Measurements from ENCODE around the gene BCL2.

BCL2 gene

GRCh38 chr18:63179422-63179821 lies 140.1 kb downstream of the BCL2 start:
- no peak for DNase-seq

- no peak for DNase-seq
Observed at GRCh38 chr18:63178971-63179370, 140.6 kb downstream of the BCL2 start.

GRCh38 chr18:63177919-63178821 lies 141.4 kb downstream of the BCL2 start:
- no peak for DNase-seq

DNA sequence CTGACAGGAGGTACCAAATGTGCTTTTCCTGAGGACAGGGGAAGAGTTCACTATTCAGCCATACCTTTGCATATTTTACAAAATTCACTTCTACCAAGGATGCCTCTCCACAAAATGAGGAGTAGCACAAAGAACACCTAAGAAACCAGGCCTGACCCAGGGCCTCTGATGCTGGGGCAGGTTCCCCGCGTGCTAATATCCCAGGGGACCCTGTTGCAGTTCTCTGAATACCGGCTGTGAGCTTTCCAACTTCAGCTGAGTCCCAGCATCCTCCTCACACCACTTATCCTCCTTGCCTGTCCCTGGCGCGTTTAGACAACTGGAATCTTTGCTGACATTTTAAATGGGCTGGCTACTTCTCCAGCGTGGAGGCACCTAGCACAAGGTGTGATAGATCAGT lies 142.3 kb downstream of the BCL2 start:
- no peak for DNase-seq

GRCh38 chr18:63175264-63175663 lies 144.3 kb downstream of the BCL2 start:
- DNase-seq, result no peak

DNA sequence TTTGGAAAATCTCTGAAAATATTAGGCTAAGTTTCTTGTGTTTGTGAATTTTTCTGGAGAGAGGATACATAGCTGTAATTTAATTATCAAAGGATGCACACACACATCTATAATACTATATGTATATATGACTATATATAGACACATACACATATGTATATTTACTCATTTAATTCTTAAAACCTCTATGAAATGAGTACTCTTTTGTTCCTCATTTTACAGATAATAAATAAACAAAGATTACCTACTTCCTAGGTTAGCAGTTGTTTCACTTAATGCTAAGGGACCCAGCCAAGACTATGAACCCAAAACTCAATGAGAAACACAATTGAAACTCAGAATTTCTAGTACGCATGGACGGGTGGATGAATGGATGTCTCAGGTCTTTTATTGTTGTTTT lies 145.6 kb downstream of the BCL2 start:
- DNase-seq, result no peak

DNA sequence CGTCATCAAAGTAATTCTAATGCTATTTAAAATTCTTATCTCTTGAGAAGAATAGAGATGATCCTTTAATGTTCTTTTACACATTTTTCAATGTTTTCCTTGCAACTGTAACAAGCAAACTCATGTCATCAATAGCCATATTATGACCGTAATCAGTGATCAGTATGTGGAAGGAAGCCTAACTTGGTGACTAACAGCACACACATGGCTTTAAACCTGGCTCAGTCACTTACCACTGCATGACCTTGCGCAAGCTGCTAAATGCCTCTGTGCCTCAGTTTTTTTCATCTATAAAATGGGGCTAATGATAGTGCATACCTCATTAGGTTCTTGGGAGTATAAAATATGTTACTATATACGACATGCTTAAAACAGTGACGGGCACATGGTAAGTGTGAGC lies 149.7 kb downstream of the BCL2 start:
- no peak for DNase-seq

- DNase-seq, result no peak
Observed at GRCh38 chr18:63168287-63168686, 151.3 kb downstream of the BCL2 start.

- DNase-seq, result no peak
Observed at GRCh38 chr18:63166142-63166541, 153.4 kb downstream of the BCL2 start.

DNA sequence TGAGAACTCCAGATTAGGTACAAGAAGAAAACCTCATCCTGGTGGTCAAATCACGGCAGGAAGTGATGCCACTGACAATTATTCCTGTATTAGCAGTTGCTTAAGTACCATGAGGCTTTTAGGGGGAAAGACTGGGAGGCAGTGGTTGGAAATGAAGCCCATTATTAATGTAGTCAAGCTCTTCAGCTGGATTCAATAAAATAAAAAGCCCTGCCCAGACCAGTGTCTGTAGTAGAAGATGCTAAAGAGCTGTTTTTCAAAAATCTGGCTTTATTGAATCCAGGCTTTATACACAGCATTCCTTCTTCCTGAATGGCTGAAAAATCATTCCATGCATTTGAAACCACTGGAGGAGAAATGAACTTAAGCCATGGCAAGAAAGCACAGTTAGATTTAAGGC lies 155.2 kb downstream of the BCL2 start:
- DNase-seq, result peak; percentile 67

DNA sequence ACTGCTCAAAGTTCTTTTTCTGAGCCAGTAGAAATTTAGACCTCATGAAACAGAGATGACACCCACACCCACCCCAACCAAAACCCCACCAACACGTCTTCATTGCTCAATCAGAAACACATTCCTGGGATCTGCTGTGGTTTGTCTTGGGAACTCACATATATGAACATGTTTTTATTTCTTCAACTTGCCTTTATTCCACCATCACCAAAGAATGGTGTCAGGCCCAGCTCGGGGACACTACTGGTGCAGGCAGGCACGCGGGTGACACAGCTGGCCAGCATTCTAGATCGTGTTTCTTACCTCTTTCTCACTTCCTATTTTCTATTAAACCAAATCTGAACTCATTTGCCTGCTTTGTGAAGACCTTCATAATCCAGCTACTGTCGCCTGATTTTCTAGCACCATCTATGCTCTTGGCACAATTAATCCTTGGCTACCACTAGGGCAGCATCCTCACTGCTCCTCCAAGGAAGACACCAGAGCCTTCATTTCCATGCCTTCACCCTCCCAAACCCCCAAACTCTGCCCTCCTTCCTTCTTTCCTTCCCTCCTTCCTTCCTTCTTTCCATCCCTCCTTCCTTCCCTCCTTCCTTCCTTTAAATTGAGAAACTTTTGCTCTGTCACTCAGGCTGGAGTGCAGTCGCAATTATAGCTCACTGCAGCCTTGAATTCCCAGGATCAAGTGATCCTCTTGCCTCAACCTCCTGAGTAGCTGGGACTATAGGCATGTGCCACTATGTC lies 157.1 kb downstream of the BCL2 start:
- no peak for DNase-seq

GRCh38 chr18:63161761-63162195 lies 157.8 kb downstream of the BCL2 start:
- no peak for DNase-seq

DNA sequence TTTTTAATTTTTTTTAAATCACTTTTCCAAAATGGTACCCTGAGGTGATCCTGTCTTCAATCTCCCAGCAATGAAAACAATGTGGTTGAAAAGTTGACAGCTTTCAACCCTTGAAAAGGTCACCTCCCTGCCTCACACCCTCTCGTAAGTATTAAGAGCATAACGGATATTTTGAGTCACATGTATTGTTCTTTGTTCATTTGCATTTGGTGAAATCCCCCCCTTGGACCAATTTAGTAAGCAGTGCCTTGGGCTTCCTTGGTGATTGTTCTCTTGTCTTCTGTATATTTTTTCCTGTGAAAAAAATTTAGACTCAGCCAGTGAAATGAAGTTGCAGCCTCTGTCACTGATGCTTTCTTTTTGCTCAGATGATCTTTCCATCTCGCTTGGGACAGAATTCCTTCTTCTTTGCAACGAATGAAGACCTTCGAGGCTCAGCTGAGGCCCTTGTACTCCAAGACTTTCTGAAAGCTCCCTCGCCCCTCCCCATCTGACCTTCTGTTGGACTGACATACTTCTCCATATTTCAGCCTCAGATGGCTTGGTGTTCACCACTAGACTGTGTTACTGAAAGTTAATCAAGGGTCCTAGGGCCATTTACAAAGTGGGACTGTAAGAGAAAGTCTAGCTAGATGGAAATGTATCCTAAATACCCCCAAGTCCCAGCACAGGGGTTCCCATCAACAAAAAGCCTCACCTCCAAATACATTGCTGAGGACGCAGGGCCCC lies 158.4 kb downstream of the BCL2 start:
- DNase-seq, result no peak

DNA sequence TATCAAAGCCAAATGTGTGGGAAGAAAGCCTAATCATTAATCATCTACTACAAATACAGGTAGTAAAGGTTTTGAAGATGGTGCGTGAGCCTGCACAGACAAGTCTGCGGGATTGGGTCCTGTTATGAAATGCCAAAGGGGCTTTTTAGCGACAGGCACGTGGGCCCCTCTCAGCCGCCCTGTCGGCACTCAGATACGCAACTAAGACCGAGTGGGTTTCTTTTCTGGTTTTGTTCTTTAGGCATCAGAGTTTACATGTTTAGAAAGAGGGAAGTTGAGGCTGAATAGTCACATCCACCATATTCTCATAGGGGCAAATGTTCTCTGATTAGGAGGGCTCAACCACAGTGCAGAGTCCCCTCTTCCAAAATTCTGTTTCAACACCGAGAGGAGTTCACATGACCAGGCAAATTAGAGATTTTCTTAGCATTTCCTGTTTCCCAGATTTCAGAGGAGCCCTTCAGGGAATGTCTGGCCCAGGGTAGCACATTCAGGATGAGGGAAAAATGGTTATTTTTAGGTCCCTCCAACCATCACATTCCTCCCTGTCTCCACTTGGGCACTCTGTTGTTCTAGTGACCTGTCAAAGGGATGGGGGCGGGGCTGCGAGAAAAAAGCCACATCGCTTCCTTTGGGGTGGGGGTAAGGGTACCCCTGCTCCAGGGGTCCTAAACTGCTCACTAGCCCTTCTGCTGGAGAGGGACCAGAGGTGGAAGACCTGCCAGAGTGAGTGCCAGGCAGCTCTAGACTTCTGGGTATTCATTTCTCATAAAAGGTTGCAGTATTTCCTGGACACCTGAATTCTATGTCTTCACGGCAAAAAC lies 159.2 kb downstream of the BCL2 start:
- DNase-seq, result no peak

GRCh38 chr18:63159590-63159989 lies 160.0 kb downstream of the BCL2 start:
- DNase-seq, result no peak

DNA sequence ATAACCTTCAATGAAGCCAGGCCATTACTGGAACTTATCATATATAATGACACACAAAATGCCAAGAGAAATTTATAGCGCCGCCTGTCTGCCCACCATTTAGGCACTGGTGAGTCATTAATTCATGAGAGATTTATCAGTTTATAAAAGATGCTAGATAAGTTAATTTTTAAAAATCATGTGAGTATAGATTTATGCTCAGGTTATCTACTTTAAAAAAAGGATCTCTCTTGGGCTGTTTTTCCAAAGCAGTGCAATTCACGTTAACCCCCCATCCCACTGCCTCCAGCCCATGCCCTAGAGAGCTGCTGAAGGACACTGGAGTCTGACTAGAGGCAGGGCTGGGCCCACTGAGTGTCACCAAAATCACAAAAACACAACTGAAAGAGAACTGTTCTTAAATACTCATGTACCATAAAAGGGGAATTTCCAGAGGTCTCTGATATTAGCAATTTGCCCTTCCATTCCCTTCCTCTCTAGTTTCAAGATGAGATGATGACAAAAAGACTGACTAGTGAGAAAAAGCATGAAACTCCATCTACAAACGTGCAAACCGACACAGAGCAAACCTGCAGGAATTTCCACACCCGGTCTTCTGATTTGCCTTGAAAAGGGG lies 160.8 kb downstream of the BCL2 start:
- DNase-seq, result no peak

DNA sequence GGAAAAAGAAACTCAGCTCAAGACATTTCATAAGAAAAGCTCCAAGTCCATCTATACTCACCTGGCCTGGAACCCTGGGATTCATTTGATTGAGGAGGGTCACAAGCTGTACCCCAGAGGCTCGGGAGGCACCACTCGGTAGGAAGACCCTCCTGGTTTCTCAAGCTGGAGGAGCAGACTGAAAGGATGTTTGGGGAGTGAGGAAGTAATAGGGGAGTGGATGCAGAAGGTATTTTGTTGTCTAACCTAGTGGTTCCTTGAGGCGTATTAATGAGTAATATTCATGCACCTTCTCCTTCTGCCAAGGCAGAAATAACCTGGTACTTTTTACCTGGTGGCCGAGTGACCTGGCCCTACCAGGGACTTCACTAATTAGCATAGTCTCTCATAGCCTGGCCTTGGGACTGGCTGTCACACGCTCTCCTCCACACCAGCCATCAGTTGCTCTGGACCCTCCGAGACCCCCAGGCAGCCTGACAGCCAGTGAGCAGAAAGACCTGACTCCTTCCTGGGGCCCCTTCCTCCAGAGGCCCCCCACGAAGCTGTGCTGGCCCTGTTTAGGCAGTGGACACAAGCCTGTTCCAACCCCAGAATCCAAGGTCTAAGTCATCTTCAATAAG lies 161.4 kb downstream of the BCL2 start:
- no peak for DNase-seq

- DNase-seq, result no peak
Observed at GRCh38 chr18:63157293-63158011, 162.1 kb downstream of the BCL2 start.

DNA sequence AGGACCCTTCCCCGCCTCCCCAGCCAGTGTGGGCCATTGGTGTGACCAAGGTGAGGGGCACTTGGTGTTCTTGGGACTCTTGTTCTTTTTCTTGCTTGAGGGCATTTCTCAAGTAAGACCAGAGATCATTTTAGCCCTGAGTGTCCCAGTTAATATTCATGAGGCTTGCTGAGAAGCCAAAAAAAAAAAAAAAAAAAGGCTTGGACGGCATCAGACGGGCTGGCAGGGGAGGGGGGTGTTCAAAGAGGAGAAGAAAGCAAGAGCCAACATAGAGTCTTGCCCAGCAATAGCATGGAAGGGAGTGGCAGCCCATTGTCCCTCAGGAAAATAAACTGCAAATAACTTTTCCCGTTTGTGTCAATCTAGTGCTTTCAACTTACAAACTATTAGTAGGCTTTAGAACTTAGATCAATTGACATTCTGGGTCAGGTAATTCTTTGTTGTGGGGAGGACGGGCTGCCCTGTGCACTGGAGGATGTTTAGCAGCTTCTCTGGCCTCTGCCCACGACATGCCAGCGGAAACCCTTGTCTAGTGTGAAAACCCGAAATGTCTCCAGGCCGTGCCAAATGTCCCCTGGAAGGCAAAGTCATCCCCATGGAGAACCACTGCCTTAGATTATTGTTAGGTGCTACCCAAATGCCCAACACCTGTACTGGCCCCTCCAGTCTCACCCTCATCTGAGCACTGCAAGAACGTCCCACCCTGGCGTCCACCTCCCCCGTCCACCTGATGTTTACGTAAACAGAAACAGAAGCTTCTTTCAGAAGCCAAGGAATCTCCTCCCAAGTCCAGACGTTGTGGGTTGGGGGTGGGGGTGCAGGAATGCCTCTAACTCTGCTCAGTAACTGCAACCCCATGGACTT lies 163.4 kb downstream of the BCL2 start:
- DNase-seq, result no peak

All from eye (tissue), 1 donor.